ENCODE measurements around the gene PPM1F. TPM values are rescaled to one million over a fixed set of nuclear protein-coding genes. Genes with fewer than 3 reads are reported as not detected.
"Not testable (repeated sequence)": the region's sequence is repeated elsewhere in the genome, so short reads cannot be mapped to it uniquely, and the experiment has no call there.

The PPM1F gene
- total RNA-seq, 1 donor from 2014 or later = 116 TPM

DNA sequence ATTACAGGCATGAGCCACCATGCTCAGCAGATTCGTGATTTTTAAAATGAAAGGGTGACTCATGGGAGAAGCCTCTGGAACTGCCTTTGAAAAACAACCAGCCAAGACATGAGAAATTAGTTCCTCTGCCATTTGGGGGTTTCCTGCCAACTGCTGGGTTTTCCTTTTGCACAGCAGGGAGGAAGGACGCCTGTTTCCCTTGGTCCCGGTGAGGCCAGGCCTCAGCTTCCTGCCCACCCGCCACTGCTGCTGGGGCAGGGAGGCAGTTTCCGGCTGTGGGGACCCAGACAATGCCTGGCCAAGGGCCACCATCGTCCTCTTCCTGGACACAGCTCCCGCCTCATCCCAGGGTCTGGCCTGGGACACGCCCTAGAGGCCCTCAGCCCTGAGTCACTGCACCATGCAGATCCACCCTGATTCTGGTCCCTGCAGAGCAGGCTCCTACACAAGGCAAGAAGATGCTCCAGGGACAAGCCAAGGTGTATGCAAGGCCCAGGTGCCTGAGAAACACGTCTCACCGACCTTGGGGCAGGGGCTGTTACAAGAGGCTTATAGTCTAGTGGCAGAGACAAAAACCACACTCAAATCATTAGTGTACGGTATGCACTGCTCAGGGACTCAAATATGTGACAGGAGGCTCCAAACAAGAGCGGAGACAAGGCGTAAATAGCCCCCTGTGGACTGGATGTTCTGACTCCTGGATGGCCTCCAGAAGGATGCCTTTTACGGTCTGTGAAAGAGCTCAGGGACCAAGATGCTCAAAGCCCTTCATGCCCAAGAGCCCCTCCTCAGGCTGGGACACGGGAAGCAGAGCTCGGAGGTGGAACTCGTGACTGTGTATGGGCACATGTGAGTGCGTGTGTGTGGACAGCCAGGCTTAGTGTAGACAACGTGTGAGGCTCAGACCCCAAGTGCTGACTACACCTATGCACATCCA lies 10.0 kb downstream of the PPM1F start:
- peak; percentile 98 to 99 for DNase-seq (ENCODE audit: low read depth in 2 of 2)

DNA sequence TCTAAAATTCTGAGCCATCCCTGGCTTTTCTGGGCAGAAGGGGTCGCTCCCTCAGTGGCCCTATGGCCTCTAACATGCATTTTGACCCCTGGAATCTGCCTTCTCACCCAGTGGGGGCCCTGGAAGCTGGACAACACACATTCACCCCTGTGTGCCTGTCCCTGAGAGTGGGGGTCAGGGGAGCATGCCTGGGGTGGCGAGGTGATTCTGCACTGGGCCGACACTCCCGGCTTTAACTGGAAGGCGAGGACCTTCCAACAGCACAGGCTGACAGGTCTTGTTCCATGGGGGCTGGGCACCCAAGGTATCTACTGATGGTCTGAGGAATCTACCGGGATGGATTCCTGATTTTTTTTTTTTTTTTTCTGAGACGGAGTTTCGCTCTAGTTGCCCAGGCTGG lies 10.7 kb downstream of the PPM1F start:
- peak in 1 of 2 donors; percentile 23 for DNase-seq (ENCODE audit: low read depth in 2 of 2)

DNA sequence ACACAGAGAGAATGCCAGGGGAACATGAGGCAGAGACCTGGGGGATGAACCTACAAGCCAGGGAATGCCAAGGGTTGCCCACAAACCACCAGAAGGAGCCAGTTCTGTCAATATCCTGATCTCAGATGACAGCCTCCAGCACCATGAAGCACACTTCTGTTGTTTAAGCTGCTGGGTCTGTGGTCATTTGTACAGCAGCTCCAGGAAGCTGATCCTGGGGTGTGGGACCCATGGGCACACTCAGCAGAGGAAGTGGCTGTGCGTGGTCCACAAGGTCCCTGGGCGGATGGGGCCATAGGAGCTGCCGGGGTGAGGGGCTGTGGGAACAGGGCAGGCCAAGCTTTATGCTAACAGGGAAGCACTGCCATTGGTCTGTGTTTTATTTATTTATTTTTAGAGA lies 12.1 kb downstream of the PPM1F start:
- peak; percentile 22 to 41 for DNase-seq (ENCODE audit: low read depth in 2 of 2)

DNA sequence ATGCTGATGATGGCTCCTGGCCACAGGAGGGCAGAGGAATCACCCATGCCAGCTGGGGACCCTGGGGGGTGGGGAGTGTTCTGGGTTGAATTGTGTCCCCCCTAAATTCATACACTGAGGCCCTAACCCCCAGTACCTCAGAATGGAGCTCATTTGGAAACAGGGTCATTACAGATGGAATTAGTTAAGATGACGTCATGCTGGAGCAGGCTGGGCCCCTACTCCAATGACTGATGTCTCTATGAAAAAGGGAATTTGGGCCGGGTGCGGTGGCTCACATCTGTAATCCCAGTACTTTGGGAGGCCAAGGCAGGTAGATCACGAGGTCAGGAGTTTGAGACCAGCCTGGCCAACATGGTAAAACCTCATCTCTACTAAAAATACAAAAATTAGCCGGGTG lies 12.7 kb downstream of the PPM1F start:
- DNase-seq (ENCODE audit: low read depth in 2 of 2) = not testable (repeated sequence)

DNA sequence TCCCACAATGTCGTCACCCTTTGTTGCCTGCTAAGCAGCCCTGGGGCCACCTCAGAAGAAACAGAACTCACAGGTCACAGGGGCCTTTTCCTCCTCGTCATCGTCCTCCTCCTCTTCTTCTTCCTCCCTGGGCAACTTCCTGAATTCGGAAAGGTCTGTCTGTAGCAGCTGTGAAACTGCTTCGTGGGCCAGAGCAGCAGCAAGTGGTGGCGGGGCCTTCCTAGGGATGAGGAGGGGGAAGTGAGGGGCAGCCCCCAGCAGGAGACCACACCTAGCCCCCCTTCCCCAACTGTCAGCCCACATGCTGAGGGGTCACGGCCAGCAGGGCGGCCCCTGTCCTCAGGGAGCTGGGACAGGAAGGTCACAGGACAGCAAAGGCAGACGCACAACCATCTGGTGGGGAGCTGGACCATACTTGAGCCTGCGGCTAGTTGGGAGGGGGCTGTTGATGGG lies 13.2 kb downstream of the PPM1F start:
- DNase-seq (ENCODE audit: low read depth in 2 of 2) = peak in 1 of 2 donors; percentile 58

DNA sequence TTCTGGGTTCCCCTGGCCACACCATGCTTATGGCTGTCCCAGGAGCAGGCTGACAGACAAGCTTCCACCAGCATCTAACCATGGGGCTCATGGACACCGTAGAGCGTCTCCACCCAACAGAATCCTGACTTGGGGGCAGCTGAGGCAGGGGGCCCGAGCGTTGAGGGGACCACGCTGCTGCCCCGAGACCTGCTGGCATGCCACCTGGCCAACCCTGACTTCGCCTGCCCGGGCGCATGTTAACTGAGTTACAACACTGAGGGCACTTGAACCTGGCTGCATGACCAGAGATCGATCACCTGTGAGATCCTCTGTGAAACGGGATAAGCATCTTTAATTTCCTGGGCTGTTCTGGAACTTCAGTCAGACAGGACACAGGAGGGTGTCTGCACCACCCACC lies 13.7 kb downstream of the PPM1F start:
- DNase-seq (ENCODE audit: low read depth in 2 of 2) = no peak

DNA sequence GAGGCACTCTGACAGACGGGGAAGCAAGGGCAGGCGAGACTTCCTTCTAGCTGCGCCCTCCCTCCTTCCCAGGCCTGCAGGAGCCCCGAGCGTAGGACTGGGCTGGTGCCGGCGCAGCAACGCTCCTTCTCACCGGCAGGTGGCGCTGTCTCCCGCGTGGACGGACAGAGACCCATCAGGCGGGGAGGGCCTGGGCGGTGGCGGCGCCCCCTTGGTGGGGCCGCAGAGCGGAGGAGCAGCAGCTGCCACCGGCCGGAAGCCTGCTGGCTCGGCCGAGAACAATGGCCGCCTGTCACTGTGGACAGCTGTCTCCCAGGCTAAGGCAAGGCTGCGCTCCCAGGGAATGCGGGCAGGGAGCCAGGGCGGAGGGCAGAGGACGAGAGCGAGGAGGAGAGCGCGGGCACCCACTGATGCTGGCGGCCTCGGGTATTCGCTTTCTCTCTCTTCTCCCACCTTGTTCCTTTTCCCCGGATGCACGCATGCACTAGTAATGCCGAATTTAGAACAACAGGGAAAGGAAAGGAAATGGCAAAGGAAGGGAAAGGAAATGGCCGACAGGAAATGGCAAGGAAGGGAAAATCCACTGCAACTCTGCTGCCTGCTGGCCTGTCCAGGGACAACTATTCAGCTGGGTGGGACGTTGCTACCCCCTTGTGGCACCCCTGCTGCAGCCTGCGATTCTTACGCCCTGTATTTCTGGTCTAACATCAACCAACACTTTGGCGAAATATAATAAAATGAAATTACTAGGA lies 14.4 kb downstream of the PPM1F start:
- DNase-seq (ENCODE audit: low read depth in 2 of 2) = peak; percentile 94 to 96

DNA sequence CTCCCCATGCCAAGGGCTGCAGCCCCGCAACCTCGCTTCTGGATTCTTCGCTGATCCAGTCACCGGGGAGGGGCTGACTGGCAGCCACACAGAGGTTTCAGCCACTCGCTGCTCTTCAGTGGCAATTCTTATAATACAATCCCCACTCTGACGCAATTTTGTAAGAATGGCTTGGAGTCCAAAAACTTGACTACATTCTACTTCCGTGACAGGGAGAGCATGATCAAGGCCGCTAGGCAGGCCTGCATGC lies 14.9 kb downstream of the PPM1F start:
- no peak for DNase-seq (ENCODE audit: low read depth in 2 of 2)

DNA sequence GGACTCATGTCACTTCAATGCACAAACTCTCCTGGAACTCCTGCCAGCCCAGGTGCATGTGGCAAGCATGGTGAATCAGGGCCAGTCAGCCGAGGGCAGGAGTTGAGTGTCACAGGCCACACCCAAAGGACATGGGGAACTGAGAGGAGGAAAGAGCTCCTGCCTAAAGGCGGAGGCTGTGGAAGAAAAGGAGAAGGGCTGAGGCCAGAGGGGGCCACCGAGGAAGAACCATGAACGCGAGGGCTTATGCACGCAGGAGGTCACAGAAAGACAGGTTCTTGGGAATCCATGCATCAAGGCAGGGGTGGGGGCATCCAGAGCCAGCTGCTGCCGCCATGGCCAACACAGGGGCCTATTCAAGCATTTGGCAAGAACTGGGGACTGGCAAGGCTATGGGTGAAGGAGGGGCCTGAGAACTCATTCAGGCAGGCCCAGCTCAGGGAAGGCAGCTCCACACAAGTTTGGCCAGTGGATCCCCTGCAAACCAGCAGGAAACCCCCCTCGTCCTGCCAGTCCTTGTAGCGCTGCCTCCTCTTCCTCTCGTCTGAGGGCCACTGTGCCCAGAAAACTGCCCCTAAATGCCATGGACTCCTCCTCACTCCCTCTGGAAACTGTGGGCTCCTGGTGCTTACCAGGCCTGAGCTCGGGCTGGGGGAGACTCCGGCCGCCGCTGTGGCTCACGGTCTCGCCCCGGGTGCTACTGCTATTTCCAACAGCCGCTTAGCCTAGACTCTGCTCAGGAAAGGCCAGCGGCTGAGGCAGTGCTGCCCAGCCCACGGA lies 15.4 kb downstream of the PPM1F start:
- no peak for DNase-seq (ENCODE audit: low read depth in 2 of 2)

DNA sequence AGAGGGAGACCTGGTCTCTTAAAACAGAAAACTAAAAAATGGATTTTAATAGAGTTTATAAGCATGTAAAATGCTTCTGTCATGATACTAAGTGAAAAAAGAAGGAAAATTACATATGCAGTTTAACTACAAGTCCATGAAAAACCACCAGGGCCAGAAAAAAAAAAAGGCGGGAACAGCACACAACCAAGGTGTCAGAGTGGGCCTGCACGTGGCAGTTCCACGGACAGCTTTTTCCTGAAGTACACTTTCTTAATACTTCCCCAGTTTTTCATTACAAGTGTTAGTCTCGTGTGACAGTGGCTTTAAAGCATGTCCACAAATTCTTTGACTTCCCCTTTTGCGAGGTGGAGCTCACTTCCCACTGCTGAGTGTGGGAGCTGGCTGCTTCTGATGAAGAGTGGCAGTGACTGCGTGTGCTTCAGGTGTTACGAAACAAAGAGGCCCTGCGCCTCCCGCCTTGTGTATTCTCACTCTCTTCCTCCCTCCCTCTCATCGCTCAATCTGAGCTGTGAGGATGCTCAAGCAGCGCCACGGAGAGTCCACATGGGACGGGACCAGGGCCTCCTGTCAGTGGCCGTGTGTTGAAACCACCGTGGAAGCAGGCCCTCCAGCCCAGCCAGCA lies 16.4 kb downstream of the PPM1F start:
- no peak for DNase-seq (ENCODE audit: low read depth in 2 of 2)

DNA sequence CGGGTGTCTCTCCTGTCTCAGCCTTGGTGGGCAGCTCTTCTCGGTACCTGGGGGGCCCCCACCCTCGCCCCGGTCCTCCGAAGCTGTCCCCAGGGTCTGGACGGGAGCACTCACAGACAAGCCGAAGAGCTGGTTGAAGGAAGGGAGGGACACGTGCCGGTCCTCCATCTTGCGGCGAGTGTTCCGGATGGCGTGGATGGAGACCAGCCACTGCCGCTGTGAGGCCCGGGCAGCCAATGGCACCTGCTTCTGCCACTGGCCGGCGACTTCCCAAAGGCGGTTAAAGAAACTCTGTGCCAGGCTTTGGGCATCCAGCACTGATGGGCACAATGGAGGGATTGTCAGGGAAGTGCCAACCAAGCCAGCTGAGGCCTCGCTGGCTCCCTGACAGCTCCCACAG lies 18.7 kb downstream of the PPM1F start:
- no peak for DNase-seq (ENCODE audit: low read depth in 2 of 2)

GRCh38 chr22:21933413-21933812 lies 19.2 kb downstream of the PPM1F start:
- no peak for DNase-seq (ENCODE audit: low read depth in 2 of 2)

- no peak for DNase-seq (ENCODE audit: low read depth in 2 of 2)
Observed at GRCh38 chr22:21932347-21932746, 20.3 kb downstream of the PPM1F start.

DNA sequence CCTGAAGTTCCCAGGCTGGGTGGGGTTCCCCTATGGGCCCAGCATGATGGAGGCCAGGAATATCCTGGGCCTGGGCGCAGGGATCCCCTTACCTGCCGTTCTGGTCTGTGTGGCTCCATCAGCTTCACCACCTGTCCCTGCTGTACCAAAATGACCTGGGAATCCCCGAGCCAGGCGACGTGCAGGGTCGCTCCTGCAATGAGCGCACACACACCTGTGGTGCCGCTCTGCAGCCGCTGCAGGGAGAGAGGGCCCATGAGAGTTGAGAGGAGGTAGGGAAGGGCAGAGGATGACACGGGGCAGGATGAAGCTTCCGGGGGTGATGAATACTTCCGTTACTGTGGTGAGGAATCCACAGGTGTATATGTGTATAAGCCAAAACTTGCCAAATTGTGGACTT lies 21.6 kb downstream of the PPM1F start:
- no peak for DNase-seq (ENCODE audit: low read depth in 2 of 2)

DNA sequence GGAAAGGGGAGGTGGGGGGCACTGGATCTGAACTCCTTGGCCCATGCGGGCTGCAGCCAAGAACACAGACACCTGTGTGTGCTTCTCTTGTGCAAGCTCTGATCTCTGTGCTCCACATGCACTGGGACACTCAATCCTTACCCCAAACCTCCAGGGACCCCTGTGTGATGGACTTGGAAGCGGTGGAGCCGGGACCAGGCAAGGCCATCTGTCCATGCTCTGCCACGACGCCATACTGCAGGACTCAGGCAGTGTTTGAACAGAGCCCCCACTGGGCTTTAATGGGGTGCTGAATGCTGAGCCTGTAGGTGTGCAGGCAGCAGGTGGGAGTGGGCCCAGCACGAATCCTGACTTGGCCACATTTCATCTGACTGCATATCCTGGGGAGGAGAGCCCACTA lies 23.4 kb downstream of the PPM1F start:
- no peak for DNase-seq (ENCODE audit: low read depth in 2 of 2)

- no peak for DNase-seq (ENCODE audit: low read depth in 2 of 2)
Observed at GRCh38 chr22:21928048-21928447, 24.6 kb downstream of the PPM1F start.

GRCh38 chr22:21927174-21927823 lies 25.3 kb downstream of the PPM1F start:
- no peak for DNase-seq (ENCODE audit: low read depth in 2 of 2)

DNA sequence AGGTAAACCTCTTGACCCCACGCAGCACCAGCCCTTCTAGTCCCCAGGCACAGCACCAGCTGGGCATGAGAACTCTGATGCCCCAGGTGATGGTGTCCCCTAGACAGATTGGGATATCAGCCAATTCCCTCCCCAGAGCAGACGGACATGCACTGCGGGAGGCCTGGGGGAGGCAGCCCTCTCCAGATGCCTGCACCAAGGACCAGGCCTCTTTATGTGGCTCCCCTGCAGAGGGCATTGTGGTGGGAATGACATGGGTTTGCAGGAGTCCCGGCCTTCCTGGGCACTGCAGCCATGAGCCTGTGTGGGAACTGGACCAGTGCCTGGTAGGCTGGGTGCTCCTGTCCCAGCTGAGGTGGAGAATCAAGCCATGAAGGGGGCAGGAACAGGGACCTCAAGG lies 25.9 kb downstream of the PPM1F start:
- no peak for DNase-seq (ENCODE audit: low read depth in 2 of 2)

DNA sequence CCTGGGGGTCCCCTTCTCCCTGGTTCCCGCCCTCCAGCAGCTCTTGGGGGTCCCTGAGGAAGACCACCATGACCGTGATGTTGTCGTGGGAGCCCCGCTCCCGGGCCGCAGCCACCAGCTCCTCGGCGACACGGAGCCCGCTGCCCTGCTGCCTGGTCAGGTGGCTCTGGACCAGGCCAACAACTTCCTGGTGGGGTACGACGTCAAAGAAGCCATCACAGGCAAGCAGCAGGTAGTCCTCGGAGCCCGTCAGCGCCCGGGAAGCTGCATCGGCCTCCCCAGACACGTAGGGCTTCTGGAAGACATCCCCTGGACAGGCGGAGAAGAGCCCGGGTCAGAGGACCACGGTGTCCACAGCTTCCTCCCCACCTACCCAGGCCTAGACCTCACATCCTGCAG lies 29.5 kb downstream of the PPM1F start:
- no peak for DNase-seq (ENCODE audit: low read depth in 2 of 2)

- no peak for DNase-seq (ENCODE audit: low read depth in 2 of 2)
Observed at GRCh38 chr22:21922370-21923162, 30.1 kb downstream of the PPM1F start.

Measured in lung microvascular endothelial cell (primary cell).